Tibial artery (tissue), 4 donors: ENCODE data around the gene KCNJ6.

Experiments
- DNase-seq, 2 donors: peaks; one replicate each; pipeline ENCODE4 v3.0.0-alpha.2; 2019
- H3K27ac ChIP-seq, 2 donors: fragments of 200-600 bp; sonication (generic) in 1 of 2; 1 replicate in 1 of 2; 2 replicates in 1 of 2; pipeline ENCODE4 v1.5.1; 2018 to 2019; ENCODE audit warnings: mild to moderate bottlenecking in 1 of 2
- H3K27me3 ChIP-seq, 2 donors: fragments of 200-600 bp; sonication (generic) in 1 of 2; one replicate each; pipeline versions ENCODE4 v1.5.1 to v1.6.0; 2016 to 2019
- H3K36me3 ChIP-seq, 3 donors: fragments of 200-600 bp; sonication (generic) in 2 of 3; one replicate each; pipeline ENCODE4 v1.5.1; 2016 to 2019; ENCODE audit warnings: mild to moderate bottlenecking in 2 of 3
- H3K4me1 ChIP-seq, 4 donors: fragments of 200-600 bp; sonication (generic) in 2 of 4; 1 replicate in 3 of 4; 2 replicates in 1 of 4; pipeline ENCODE4 v1.5.1; 2016 to 2019
- H3K4me3 ChIP-seq, 2 donors: fragments of 200-600 bp; sonication (generic) in 1 of 2; 1 replicate in 1 of 2; 2 replicates in 1 of 2; pipeline ENCODE4 v1.5.1; 2018 to 2019; ENCODE audit warnings: mild to moderate bottlenecking in 2 of 2
- H3K9me3 ChIP-seq, 3 donors: fragments of 200-600 bp; sonication (generic) in 1 of 3; one replicate each; pipeline ENCODE4 v1.5.1; 2016 to 2019
- intact Hi-C: fragments of 100-400 bp; cut with DNase I; formaldehyde crosslinking; loops from one replicate; pipeline ENCODE4 v1.15.0; 2023; ENCODE audit warnings: low total_unique reads
- TF ChIP-seq, protein P1 (sequence below), 2 experiments: fragments of 200-600 bp in 1 of 2; fragments of 450-650 bp in 1 of 2; IDR thresholded peaks; one replicate each; pipeline ENCODE4 v1.5.1; 2017 to 2019; ENCODE audit warnings: antibody characterized with exemption in 2 of 2, mild to moderate bottlenecking in 1 of 2, moderate library complexity in 1 of 2

KCNJ6 gene

DNA sequence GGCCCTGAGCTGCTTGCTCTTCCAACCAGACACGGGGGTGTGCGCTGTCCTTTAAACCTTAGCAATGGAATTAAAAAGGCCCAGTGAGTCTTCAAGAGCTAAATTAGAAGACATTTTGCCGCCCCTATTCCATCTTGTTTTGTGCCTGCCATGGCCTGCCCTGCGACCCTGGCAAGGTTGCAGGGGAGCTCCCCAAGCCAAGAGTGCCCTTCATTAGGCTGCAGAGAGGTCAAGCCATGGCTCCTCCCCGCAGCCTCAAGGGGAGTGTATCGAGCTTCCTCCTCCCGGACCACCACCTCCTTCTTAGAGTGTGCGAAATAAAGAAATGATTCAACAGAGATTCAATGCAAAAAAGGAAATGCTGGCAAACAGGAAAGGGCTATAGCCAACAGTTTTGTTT is 293.5 kb downstream of the KCNJ6 start:
- peak overlapping the region; percentile 26 to 60 for H3K27ac ChIP-seq
- no peaks in the 10 kb centered on the region for H3K27me3 ChIP-seq
- peaks cover 0 to 43% (median 22%) of the 10 kb centered on the region in 4 donors for H3K4me1 ChIP-seq
- H3K36me3 ChIP-seq: no peaks in the 10 kb centered on the region
- H3K4me3 ChIP-seq: no peak overlapping the region
- no peaks in the 10 kb centered on the region for H3K9me3 ChIP-seq
- intact Hi-C loops: no loop called here
- no peak for DNase-seq
- TF ChIP-seq, protein P1, sequence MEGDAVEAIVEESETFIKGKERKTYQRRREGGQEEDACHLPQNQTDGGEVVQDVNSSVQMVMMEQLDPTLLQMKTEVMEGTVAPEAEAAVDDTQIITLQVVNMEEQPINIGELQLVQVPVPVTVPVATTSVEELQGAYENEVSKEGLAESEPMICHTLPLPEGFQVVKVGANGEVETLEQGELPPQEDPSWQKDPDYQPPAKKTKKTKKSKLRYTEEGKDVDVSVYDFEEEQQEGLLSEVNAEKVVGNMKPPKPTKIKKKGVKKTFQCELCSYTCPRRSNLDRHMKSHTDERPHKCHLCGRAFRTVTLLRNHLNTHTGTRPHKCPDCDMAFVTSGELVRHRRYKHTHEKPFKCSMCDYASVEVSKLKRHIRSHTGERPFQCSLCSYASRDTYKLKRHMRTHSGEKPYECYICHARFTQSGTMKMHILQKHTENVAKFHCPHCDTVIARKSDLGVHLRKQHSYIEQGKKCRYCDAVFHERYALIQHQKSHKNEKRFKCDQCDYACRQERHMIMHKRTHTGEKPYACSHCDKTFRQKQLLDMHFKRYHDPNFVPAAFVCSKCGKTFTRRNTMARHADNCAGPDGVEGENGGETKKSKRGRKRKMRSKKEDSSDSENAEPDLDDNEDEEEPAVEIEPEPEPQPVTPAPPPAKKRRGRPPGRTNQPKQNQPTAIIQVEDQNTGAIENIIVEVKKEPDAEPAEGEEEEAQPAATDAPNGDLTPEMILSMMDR (IDR thresholded peaks at IDR 0.05): no peak

DNA sequence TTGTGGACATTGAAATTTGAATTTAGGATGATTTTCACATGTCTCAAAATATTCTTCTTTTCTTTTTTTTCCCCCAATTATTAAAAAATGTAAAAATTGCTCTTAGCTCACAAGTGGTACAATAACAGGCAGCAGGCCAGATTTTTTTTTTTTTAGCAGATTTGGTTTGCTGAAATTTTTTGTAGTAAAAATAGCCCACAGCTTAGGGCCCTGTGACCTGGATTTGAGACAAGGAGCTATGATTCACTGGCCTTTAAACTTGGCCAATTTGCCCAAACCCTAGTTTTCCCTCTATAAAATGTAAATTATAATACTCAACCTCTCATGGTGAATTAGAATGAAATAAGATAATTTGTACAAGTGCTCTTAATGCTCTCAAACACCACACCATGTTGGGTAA is 295.9 kb downstream of the KCNJ6 start:
- H3K27me3 ChIP-seq: peaks cover 0 to 3% of the 10 kb centered on the region in 2 donors
- no peak overlapping the region for H3K4me3 ChIP-seq
- no peaks in the 10 kb centered on the region for H3K9me3 ChIP-seq
- H3K27ac ChIP-seq: no peak overlapping the region
- intact Hi-C loops: no loop called here
- peaks cover 0 to 43% (median 22%) of the 10 kb centered on the region in 4 donors for H3K4me1 ChIP-seq
- DNase-seq: no peak
- H3K36me3 ChIP-seq: no peaks in the 10 kb centered on the region
- TF ChIP-seq, protein P1 (IDR thresholded peaks at IDR 0.05): no peak

DNA sequence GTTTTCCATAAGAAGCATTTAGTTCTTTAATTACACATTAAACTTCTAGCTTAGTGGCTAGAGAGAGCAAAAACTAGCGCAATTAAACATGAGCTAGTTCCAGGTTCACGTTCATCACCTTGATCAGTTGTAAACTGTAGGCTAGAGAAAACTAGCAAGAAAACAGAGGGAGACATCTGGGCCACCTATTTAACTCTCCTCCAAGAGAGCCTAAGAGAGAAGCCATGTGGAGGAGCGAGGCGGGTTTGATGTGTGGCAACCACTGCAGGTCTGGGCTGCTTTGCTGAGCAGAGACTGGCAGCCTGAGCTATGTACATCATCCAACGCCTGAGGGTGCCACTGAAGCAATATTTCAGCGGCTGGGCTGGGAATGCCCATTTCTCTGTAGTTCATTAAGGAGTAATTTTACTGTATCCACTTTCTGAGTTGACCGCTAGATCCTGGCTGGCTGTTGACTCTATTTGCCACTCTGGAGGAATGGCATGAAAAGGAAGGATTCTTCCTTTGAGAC is 296.7 kb downstream of the KCNJ6 start:
- H3K27ac ChIP-seq: no peak overlapping the region
- no peak overlapping the region for H3K4me3 ChIP-seq
- DNase-seq: no peak
- peaks cover 0 to 3% of the 10 kb centered on the region in 2 donors for H3K27me3 ChIP-seq
- TF ChIP-seq, protein P1 (IDR thresholded peaks at IDR 0.05): no peak
- H3K9me3 ChIP-seq: no peaks in the 10 kb centered on the region
- H3K36me3 ChIP-seq: no peaks in the 10 kb centered on the region
- H3K4me1 ChIP-seq: peaks cover 0 to 43% (median 22%) of the 10 kb centered on the region in 4 donors
- intact Hi-C loops: no loop called here

DNA sequence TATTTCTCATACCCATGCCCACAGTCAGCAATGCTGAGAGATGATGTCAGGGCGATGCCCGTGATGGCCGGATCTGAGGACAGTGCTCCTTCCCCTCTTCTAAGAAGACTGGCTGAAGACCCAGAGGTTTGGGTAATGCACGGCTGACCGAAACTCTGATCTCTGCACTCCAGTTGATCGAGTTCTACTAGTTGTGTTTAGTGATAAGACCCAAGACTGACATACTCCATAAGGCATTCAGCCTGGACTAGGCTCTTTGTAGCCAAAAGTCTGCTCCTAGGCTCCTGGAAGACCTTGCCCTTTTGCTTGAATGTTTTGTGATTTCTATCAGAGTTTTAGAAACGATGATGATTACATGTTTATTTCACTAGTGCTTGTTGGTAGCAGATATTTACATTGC is 298.2 kb downstream of the KCNJ6 start:
- Histone ChIP-seq H3K9me3 (no peaks in the 10 kb centered on the region), H3K27ac (no peak overlapping the region), H3K4me1 (peaks cover 0 to 36% (median 16%) of the 10 kb centered on the region in 4 donors), H3K4me3 (no peak overlapping the region), H3K36me3 (no peaks in the 10 kb centered on the region), H3K27me3 (peaks cover 0 to 3% of the 10 kb centered on the region in 2 donors)
- intact Hi-C loops: no loop called here
- TF ChIP-seq, protein P1 (IDR thresholded peaks at IDR 0.05): no peak
- no peak for DNase-seq

DNA sequence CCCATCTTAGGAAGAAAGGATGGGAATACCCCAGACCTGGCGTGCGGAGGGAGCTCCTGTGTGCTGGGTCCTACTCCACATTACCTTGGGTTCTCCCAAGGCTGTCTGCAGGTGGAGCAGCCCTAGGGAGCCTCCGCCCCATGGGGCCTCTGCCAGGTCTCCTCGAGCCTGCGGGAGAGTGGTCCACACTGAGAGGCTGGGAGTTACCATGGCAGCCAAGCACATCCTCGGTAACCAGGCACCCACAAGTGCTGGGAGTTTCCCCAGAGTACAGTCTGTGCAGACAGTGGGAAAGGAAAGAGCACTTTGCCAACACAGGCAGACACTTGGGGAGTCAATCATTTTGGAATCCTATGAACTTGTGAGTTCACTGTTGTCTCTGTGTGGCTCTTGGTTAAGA is 300.3 kb downstream of the KCNJ6 start:
- TF ChIP-seq, protein P1 (IDR thresholded peaks at IDR 0.05): no peak
- no peak for DNase-seq
- H3K4me3 ChIP-seq: no peak overlapping the region
- peaks cover 0 to 3% of the 10 kb centered on the region in 2 donors for H3K27me3 ChIP-seq
- H3K9me3 ChIP-seq: no peaks in the 10 kb centered on the region
- no peak overlapping the region for H3K27ac ChIP-seq
- no peaks in the 10 kb centered on the region for H3K36me3 ChIP-seq
- H3K4me1 ChIP-seq: peaks cover 0 to 18% (median 8%) of the 10 kb centered on the region in 4 donors
- intact Hi-C loops: no loop called here
